ENCODE measurements around the gene CCDC120. TPM values are rescaled to one million over a fixed set of nuclear protein-coding genes. Genes with fewer than 3 reads are reported as not detected.

The CCDC120 gene
- 2.7 TPM for total RNA-seq

- no peak for DNase-seq
These were observed at the start of gene CCDC120 for GRCh38 chrX:49058794-49059193. Gene CCDC120, plus strand, starts transcription at chrX:49058999. Its CDS starts 3,043 bp downstream, at chrX:49062042.

- DNase-seq, result no peak
These were observed 39.7 kb upstream of the CCDC120 start for GRCh38 chrX:49019050-49019449.

- DNase-seq, result no peak
These were observed 39.1 kb upstream of the CCDC120 start for GRCh38 chrX:49019599-49020249.

GRCh38 chrX:49029876-49030275 lies 28.9 kb upstream of the CCDC120 start:
- no peak for DNase-seq

GRCh38 chrX:49030283-49030682 lies 28.5 kb upstream of the CCDC120 start:
- no peak for DNase-seq

- DNase-seq, result no peak
These were observed 20.8 kb upstream of the CCDC120 start for GRCh38 chrX:49037883-49038475.

- DNase-seq, result peak; percentile 72
These were observed 19.0 kb upstream of the CCDC120 start for GRCh38 chrX:49039598-49040375.

GRCh38 chrX:49040376-49040955 lies 18.3 kb upstream of the CCDC120 start:
- no peak for DNase-seq

GRCh38 chrX:49041744-49042580 lies 16.8 kb upstream of the CCDC120 start:
- peak; percentile 37 for DNase-seq

GRCh38 chrX:49042581-49043219 lies 16.1 kb upstream of the CCDC120 start:
- peak; percentile 29 for DNase-seq

- DNase-seq, result peak; percentile 99
These were observed 15.4 kb upstream of the CCDC120 start, which contains the start of gene TFE3 for GRCh38 chrX:49043220-49043986. Gene TFE3, minus strand, starts transcription at chrX:49043357. Its CDS starts 131 bp downstream, at chrX:49043226.

- DNase-seq, result no peak
These were observed 14.9 kb upstream of the CCDC120 start for GRCh38 chrX:49043987-49044281.

GRCh38 chrX:49053223-49054072 lies 5.4 kb upstream of the CCDC120 start:
- DNase-seq, result peak; percentile 87

- no peak for DNase-seq
These were observed 4.6 kb upstream of the CCDC120 start for GRCh38 chrX:49054073-49054762.

GRCh38 chrX:49059201-49059600 lies 402 bp downstream of the CCDC120 start:
- DNase-seq, result no peak

- no peak for DNase-seq
These were observed 884 bp downstream of the CCDC120 start for GRCh38 chrX:49059681-49060085.

GRCh38 chrX:49060914-49061313 lies 2.1 kb downstream of the CCDC120 start:
- no peak for DNase-seq

- no peak for DNase-seq
These were observed 2.7 kb downstream of the CCDC120 start for GRCh38 chrX:49061490-49061889.

- no peak for DNase-seq
These were observed 3.1 kb downstream of the CCDC120 start for GRCh38 chrX:49061916-49062315.

Measured in tongue (tissue), 2 donors.